ENCODE results near the gene GABRB1.

Gene GABRB1

GRCh38 chr4:47045261-47045660 is 13.9 kb downstream of the GABRB1 start:
- in situ Hi-C loops (cut with MboI; ENCODE audit: low sequenced_read_pairs): no loop called here

GRCh38 chr4:47049347-47049746 is 18.0 kb downstream of the GABRB1 start:
- in situ Hi-C loops (cut with MboI; ENCODE audit: low sequenced_read_pairs): no loop called here

GRCh38 chr4:47050761-47051725 is 19.7 kb downstream of the GABRB1 start:
- in situ Hi-C loops (cut with MboI; ENCODE audit: low sequenced_read_pairs): no loop called here

GRCh38 chr4:47053485-47053884 is 22.1 kb downstream of the GABRB1 start:
- in situ Hi-C loops (cut with MboI; ENCODE audit: low sequenced_read_pairs): no loop called here

GRCh38 chr4:47054130-47054529 is 22.8 kb downstream of the GABRB1 start:
- in situ Hi-C loops (cut with MboI; ENCODE audit: low sequenced_read_pairs): no loop called here

GRCh38 chr4:47057991-47058390 is 26.6 kb downstream of the GABRB1 start:
- in situ Hi-C loops (cut with MboI; ENCODE audit: low sequenced_read_pairs): no loop called here

GRCh38 chr4:47060561-47060960 is 29.2 kb downstream of the GABRB1 start:
- in situ Hi-C loops (cut with MboI; ENCODE audit: low sequenced_read_pairs): no loop called here

- in situ Hi-C loops (cut with MboI; ENCODE audit: low sequenced_read_pairs): no loop called here
These were observed 30.1 kb downstream of the GABRB1 start for GRCh38 chr4:47061435-47061834.

GRCh38 chr4:47065051-47065481 is 33.7 kb downstream of the GABRB1 start:
- in situ Hi-C loops (cut with MboI; ENCODE audit: low sequenced_read_pairs): no loop called here

- in situ Hi-C loops (cut with MboI; ENCODE audit: low sequenced_read_pairs): no loop called here
These were observed 37.6 kb downstream of the GABRB1 start for GRCh38 chr4:47068986-47069385.

GRCh38 chr4:47071901-47072341 is 40.6 kb downstream of the GABRB1 start:
- in situ Hi-C loops (cut with MboI; ENCODE audit: low sequenced_read_pairs): no loop called here

- in situ Hi-C loops (cut with MboI; ENCODE audit: low sequenced_read_pairs): no loop called here
These were observed 42.3 kb downstream of the GABRB1 start for GRCh38 chr4:47073647-47074046.

- in situ Hi-C loops (cut with MboI; ENCODE audit: low sequenced_read_pairs): no loop called here
These were observed 43.4 kb downstream of the GABRB1 start for GRCh38 chr4:47074816-47075215.

- in situ Hi-C loops (cut with MboI; ENCODE audit: low sequenced_read_pairs): no loop called here
These were observed 43.9 kb downstream of the GABRB1 start for GRCh38 chr4:47075262-47075661.

- in situ Hi-C loops (cut with MboI; ENCODE audit: low sequenced_read_pairs): no loop called here
These were observed 44.6 kb downstream of the GABRB1 start for GRCh38 chr4:47075919-47076318.

- in situ Hi-C loops (cut with MboI; ENCODE audit: low sequenced_read_pairs): no loop called here
These were observed 52.7 kb downstream of the GABRB1 start for GRCh38 chr4:47084111-47084510.

- in situ Hi-C loops (cut with MboI; ENCODE audit: low sequenced_read_pairs): no loop called here
These were observed 53.4 kb downstream of the GABRB1 start for GRCh38 chr4:47084795-47085194.

GRCh38 chr4:47088298-47088697 is 56.9 kb downstream of the GABRB1 start:
- in situ Hi-C loops (cut with MboI; ENCODE audit: low sequenced_read_pairs): no loop called here

GRCh38 chr4:47095884-47096283 is 64.5 kb downstream of the GABRB1 start:
- in situ Hi-C loops (cut with MboI; ENCODE audit: low sequenced_read_pairs): no loop called here

- in situ Hi-C loops (cut with MboI; ENCODE audit: low sequenced_read_pairs): no loop called here
These were observed 70.1 kb downstream of the GABRB1 start for GRCh38 chr4:47101453-47101852.

- in situ Hi-C loops (cut with MboI; ENCODE audit: low sequenced_read_pairs): no loop called here
These were observed 73.6 kb downstream of the GABRB1 start for GRCh38 chr4:47104986-47105385.

- in situ Hi-C loops (cut with MboI; ENCODE audit: low sequenced_read_pairs): no loop called here
These were observed 75.2 kb downstream of the GABRB1 start for GRCh38 chr4:47106561-47106960.
